PFSK-1 (cell line): ENCODE measurements around the gene PRR3.

ENCODE experiments used
- FOXP2 ChIP-seq: optimal IDR thresholded peaks from 2 replicates; pipeline ENCODE3; 2011; ENCODE audit warnings: borderline replicate concordance, control low read depth, inconsistent platforms; ENCODE audit not compliant: insufficient read depth; ENCODE audit errors: extremely low read length, extremely low read depth
- POLR2AphosphoS5 ChIP-seq: IDR thresholded peaks from 2 replicates; pipeline ENCODE4 v1.6.1; 2012; ENCODE audit warnings: low read depth, mild to moderate bottlenecking, control low read depth, low read length, moderate library complexity
- REST ChIP-seq, 2 experiments: IDR thresholded peaks; 2 replicates each; pipeline versions ENCODE4 v1.6.1 to v1.8.0; 2011 to 2012; ENCODE audit warnings: low read depth in 2 of 2, low read length in 2 of 2, control low read depth in 1 of 2, inconsistent platforms in 1 of 2, mild to moderate bottlenecking in 1 of 2, moderate library complexity in 1 of 2; ENCODE audit not compliant: insufficient read depth in 1 of 2
- SIN3A ChIP-seq: IDR thresholded peaks from 2 replicates; pipeline ENCODE4 v1.6.1; 2012; ENCODE audit warnings: mild to moderate bottlenecking, low read length, moderate library complexity, borderline replicate concordance; ENCODE audit not compliant: insufficient read depth
- TAF1 ChIP-seq: IDR thresholded peaks from 2 replicates; pipeline ENCODE4 v1.6.1; 2012; ENCODE audit warnings: low read length, control low read depth, borderline replicate concordance; ENCODE audit not compliant: insufficient read depth

PRR3 gene

GRCh38 chr6:30568245-30568644 lies 11.2 kb downstream of the PRR3 start:
- TF ChIP-seq FOXP2 (no peak), TAF1 (no peak), SIN3A (no peak), REST (IDR thresholded peaks at IDR 0.05; ENCODE audit: insufficient read depth in 1 of 2, low read depth in 2 of 2, low read length in 2 of 2) (no peak), POLR2AphosphoS5 (no peak)

GRCh38 chr6:30570263-30570662 lies 13.2 kb downstream of the PRR3 start:
- no peak for TF ChIP-seq POLR2AphosphoS5
- no peak; the same call in 1 of the 2 replicates for TF ChIP-seq SIN3A
- no peak for TF ChIP-seq FOXP2
- no peak for TF ChIP-seq REST (IDR thresholded peaks at IDR 0.05; ENCODE audit: insufficient read depth in 1 of 2, low read depth in 2 of 2, low read length in 2 of 2)
- no peak for TF ChIP-seq TAF1

- TF ChIP-seq REST (IDR thresholded peaks at IDR 0.05; ENCODE audit: insufficient read depth in 1 of 2, low read depth in 2 of 2, low read length in 2 of 2) (no peak), SIN3A (no peak), POLR2AphosphoS5 (no peak), TAF1 (no peak)
Observed at GRCh38 chr6:30570740-30571074, 13.6 kb downstream of the PRR3 start.

GRCh38 chr6:30571075-30571761 lies 14.1 kb downstream of the PRR3 start, which contains the start of gene ABCF1:
Gene ABCF1, plus strand, starts transcription at chr6:30571442. Its CDS starts 46 bp downstream, at chr6:30571488.
- TF ChIP-seq SIN3A (0 out of 2 replicates have a peak, but pooled peaks have one; percentile 40), TAF1 (peak; percentile 67; the same call in 1 of the 2 replicates), REST (IDR thresholded peaks at IDR 0.05; ENCODE audit: insufficient read depth in 1 of 2, low read depth in 2 of 2, low read length in 2 of 2) (0 out of 4 replicates have a peak, but pooled peaks of 1 of the 2 experiments have one; percentile 33), FOXP2 (peak; percentile 100), POLR2AphosphoS5 (peak; percentile 99)
